ENCODE data around the gene FMN2.

FMN2 gene

DNA sequence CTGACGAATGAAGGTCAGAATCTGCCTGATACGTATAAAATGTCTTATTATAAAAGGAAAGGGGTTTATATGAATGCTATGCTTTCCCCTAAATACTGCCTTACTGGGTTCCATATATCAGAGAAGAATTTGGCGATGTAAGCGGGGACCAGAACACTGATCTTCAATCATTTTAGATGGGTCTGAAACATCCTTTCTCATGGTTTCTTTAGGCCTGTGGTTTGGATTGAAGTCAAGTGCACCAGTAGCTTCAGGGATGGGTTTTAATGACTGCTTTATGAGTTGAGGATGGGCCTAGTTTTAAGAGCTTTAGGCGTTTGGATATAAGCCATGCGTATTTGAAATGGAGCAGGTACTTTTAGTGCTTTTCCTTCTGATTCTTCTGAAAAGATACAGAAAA, 6.9 kb downstream of the FMN2 start:
- DNase-seq (ENCODE audit: low read depth): no peak

DNA sequence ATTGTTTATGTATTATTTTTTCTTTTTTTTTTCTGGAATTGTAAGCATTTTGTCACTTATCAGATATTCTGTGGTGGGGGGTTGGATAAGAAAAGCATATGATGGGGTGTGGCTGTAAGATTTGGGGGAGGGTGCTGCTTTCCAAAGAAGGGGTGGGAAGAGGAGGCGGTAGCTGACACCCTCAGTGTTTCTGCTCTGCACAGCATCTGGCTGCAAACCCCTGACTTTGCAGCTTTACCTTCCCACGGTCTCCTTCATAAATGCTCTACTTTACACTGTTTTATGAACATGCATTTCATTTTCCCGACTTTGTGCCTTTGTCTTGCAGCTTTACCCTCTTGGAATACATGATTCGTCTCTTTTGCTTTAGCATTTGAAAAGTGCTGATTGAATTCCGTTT, 7.6 kb downstream of the FMN2 start:
- DNase-seq (ENCODE audit: low read depth): no peak

DNA sequence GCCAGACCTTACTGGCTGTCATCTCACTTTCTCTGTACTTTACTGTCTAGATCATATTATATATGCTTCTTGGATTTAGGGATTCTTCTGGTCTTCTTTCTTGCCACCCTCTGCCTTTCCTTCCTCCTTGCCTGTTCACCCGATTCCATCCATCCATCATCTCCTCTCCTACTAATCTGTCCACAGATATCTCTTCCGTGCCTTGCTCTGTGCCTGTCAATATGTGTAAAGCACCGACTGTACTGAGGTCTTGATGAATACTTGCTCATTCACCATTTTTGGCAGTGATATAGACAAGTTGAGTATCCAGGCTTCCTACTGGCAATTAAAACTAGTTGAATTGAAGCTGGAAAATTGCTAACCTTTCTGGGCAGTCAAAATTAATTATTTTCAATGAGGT, 8.1 kb downstream of the FMN2 start:
- DNase-seq (ENCODE audit: low read depth): no peak

DNA sequence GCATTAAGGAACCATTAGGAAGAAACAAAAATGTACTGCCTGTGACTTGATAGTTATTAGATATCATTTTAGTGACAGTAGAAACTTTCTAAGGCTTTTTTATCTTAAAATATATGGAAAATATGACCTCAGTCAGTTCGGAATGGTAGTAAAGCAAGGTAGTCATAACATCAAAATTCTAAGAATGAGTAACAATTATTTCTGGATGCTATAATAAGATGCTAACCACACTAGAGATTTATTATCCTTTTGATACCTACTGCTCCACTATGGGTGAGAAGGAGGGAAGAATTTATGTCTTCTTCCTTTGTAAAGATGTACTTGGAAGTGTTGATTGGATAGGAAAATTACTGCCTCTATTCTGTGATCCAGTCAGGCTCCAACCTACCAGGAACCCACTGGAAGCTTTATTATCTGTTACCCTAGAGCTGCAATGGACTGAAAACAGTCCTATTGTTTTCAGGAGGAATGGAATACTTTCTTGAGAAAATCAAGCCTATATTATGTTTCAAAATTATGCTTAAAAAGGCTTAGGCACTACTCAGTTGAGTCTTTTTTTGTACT, 8.8 kb downstream of the FMN2 start:
- peak; percentile 70 for DNase-seq (ENCODE audit: low read depth)

DNA sequence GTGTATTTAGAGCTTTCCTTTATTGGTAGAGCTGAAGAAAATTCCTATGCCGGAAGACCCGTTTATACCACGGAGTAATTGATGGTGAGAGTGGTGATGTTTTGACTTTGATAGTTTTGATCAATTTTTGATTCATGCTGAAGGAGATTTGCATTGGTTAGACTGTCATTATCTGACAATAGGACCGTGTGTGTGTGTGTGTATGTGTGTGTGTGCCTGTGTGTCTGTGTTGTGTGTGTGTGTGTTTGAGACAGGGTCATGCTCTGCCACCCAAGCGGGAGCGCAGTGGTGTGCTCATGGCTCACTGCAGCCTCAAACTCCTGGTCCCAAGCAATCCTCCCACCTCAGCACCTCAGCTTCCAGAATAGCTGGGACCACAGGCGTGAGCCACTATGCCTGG, 9.6 kb downstream of the FMN2 start:
- DNase-seq (ENCODE audit: low read depth): no peak

GRCh38 chr1:240101737-240102136, 10.1 kb downstream of the FMN2 start:
- no peak for DNase-seq (ENCODE audit: low read depth)

GRCh38 chr1:240104672-240105071, 13.0 kb downstream of the FMN2 start:
- DNase-seq (ENCODE audit: low read depth): no peak

DNA sequence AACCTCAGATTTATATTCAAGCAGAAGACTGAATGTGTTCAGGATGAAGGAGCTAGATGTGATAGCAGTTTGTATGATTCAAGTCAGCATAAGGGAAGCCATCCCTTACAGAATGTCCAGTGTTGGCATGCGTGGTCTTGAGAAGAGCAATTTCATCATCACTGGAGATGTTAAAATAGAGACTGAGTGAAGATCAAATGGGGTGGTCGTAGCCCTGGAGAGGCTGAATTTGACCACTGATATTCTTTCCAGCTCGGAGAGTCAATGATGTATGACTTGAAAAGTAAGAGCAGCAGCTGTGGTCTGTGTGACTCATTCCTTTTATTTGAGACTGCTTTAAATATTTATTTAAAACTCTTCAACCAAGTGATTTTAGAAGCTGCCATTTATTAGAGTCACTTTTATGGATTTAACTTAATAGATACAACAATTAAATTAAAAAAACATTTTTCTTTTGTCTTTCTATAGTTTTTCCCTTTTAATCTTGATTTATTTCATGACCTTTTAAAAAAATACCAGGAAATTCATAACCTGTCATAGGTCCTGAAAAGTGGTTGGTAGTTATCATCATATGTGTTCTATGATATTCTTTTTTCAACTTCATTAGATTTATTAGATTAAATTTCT, 15.5 kb downstream of the FMN2 start:
- peak; percentile 81 for DNase-seq (ENCODE audit: low read depth)

DNA sequence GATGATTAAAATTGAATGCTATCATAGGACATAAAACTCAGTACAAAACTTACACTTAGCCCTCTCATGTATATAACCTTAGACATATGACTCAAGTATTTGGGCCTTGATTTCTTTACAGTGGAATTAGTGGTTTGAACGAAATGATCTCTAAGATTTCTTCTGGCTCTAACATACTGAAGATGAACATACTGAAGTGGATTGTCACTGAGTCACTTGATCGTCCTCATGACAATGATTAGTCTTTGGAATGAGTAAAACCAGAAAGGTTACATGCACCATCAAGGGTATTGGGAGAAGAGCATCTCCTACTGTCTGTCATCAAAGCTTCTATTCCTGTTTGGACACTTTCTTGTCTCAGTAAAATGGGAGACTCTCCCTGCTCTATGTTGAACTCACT, 17.4 kb downstream of the FMN2 start:
- peak; percentile 27 for DNase-seq (ENCODE audit: low read depth)

- peak; percentile 70 for DNase-seq (ENCODE audit: low read depth)
These were observed 18.4 kb downstream of the FMN2 start for GRCh38 chr1:240109920-240110636.

- no peak for DNase-seq (ENCODE audit: low read depth)
These were observed 19.9 kb downstream of the FMN2 start for GRCh38 chr1:240111558-240111957.

DNA sequence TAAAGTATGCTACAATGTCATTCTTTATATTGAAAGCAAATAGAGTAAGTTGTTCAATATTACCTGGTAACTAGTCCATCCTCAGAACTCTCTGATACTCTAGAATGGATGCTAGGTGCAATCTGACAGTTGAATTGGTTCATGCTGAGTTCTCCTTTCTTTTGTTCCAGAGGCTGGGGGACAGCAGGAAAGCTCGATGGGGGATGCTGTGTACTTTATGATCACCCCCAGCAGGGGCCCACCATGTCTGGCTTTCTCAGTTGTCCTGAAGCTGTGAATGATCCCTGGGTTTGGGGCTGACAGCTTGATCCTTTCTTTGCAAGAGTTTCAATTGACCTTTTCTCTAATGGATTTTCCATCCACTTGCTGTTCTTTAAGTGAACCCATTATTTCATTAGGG, 22.5 kb downstream of the FMN2 start:
- no peak for DNase-seq (ENCODE audit: low read depth)

GRCh38 chr1:240115831-240116230, 24.1 kb downstream of the FMN2 start:
- no peak for DNase-seq (ENCODE audit: low read depth)

GRCh38 chr1:240116831-240117769, 25.4 kb downstream of the FMN2 start:
- DNase-seq (ENCODE audit: low read depth): no peak

DNA sequence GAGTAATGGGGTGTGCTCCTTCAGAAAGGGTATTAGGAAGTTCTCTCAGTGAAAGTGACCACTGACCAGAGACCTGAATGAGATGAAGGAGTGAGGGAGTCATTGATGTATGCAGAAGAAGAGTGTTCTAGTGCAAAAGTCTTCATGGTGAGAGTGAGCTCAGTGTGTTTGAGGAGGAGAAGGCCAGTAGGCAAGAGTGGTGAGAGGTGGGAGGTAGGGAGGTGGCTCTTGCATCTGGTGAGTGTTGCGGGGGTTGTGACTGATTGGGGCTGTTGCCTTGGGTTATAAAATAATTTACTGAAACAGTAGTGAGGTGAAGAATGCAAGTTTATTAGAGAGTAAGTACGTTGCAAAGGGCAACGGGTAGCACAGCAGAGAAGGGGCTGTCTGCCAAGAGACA, 26.2 kb downstream of the FMN2 start:
- DNase-seq (ENCODE audit: low read depth): no peak

DNA sequence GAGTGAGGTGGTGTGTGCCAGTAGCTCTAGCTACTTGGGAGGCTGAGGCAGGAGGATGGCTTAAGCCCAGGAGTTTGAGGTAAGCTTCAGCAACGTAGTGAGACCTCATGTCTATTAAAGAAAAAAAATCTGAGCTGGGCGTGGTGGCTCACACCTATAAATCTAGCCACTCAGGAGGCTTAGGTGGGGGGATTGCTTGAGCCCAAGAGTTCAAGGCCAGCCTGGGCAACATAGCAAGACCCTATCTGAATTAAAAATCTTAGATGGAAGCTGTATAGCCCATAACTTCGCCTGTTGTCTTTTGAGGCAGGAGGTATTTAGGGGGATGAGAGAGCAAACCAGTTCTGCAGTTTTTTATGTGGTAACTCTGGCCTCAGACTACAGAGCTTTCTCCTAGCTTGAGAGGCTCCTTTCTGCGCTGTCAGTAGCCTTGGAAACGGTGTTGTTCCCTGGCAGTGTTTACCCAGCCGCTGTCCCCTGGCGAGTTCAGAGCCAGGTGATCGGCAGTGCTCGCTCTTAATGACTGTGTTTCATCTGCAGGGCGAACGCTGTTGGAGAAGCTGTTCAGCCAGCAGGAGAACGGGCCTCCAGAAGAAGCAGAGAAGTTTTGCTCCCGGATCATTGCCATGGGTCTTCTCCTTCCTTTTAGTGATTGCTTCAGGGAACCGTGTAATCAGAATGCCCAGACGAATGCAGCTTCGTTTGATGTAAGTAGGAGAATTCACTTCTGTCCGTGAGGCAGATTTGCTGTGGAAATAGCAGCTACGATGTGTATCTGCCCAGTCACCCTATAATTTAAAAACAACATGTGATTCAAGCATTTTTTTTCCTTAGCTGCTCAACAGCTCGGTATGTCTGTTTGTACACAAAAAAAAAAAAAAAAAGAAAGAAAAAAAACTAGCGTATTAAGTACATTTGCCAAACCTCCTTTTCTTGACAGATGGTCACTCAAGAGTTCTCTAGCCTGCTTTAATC, 31.2 kb downstream of the FMN2 start:
- peak; percentile 42 for DNase-seq (ENCODE audit: low read depth)

DNA sequence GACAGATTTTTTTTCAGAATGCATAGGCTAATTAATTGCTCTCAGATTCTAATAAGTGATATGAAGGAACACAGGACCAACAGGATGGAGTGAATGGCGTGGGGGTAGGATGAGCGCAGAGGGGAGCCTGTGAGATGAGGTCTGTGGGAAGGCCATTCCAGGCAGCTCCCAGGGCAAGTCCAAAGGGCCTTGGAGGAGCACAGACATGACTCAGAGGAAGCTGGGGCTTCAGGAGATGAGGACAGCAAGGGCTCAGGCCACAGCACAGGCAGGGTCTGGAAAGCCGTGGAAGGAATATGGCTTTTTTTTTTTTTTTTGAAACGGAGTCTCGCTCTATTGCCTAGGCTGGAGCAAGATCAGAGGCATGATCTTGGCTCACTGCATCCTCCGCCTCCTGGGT, 35.1 kb downstream of the FMN2 start:
- peak; percentile 48 for DNase-seq (ENCODE audit: low read depth)

DNA sequence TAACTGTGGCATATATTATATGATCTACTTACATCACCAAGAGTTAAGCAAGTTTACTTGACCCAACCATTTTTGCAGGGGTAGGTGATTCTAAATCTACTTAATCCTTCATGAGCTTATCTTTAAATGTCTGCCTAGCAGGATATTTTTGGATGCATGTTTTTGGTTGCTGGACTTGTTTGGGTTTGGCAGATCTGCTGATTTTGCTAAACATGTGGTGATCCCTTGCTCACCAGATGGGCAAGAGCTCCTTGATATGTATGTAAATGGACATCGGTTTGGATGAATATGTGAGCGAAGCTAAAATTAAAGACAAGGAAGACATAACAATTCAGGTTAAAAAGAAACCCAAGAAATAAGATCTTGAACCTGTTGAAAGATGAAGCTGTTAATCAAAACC, 36.7 kb downstream of the FMN2 start:
- no peak for DNase-seq (ENCODE audit: low read depth)

DNA sequence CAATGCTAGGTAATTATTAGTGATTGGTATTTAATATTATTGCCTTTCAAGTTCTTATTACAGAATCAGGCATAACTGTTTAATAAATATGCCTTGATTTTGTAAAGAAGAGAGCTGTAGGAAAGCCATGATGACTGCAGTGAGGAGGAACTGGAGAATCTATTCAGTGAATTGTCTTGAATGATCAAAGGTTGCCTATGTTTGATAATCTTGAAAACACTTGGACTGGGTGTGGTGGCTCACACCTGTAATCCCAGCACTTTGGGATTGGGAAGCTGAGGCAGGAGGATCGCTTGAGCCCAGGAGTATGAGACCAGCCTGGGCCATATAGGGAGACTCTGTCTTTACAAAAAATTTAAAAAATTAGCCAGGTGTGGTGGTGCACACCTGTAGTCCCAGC, 42.4 kb downstream of the FMN2 start:
- DNase-seq (ENCODE audit: low read depth): no peak

- no peak for DNase-seq (ENCODE audit: low read depth)
These were observed 42.9 kb downstream of the FMN2 start for GRCh38 chr1:240134596-240134995.

DNA sequence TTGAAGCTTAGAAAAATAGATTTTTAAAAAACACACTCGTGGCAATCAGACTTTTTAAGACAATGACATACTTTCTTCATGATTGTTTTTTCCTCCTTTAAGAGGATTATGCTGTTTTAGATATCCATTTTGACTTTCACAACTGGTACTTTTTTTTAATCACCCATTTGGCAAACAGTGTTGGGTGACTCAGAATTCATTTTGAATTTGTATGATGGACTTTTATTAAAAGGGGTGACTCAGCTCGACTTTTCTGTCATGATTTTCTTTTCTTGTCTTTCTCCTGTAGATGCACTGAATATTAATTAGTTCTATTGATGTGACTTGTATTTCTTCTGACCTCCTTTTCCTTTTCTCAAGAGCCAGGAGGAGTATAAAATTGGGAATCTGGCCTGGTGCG, 44.7 kb downstream of the FMN2 start:
- peak; percentile 42 for DNase-seq (ENCODE audit: low read depth)

Data from iris pigment epithelial cell (primary cell).